Measurements from ENCODE around the gene POLR2E. TPM values are rescaled to one million over a fixed set of nuclear protein-coding genes. Genes with fewer than 3 reads are reported as not detected.
A peak's percentile ranks its signal among the peaks of the same experiment; 100 is the strongest.

Gene POLR2E
- total and polyA plus RNA-seq, 2 of the 8 experiments (the other 6 are each of a cell fraction or from before 2014, with no cell fraction given): 281 to 381 TPM

- DNase-seq (ENCODE audit: low read depth in 1 of 2, low spot score in 2 of 2): peak in 1 of 2 experiments; percentile 100
- H4K20me1 ChIP-seq (replicated peaks in 1 of 2; ENCODE audit: control insufficient read depth in 1 of 2, insufficient read depth in 2 of 2, low read length in 2 of 2): peaks cover 0 to 2% of the 10 kb centered on the region in 2 experiments
- POLR2A ChIA-PET (ENCODE audit: partially characterized antibody): interaction anchor here (0.6 to 1.9 kb wide), 9 partner anchors 10 to 147 kb away, joined by 3 to 7 read pairs (median 4); partner anchors contain the start of gene GPX4
- TF ChIP-seq RXRA (IDR thresholded peaks at IDR 0.05; ENCODE audit: insufficient read depth, low read depth, low read length): no peak
- TF ChIP-seq ATF2 (IDR thresholded peaks at IDR 0.05; ENCODE audit: low read length): no peak
- TF ChIP-seq, protein P1, sequence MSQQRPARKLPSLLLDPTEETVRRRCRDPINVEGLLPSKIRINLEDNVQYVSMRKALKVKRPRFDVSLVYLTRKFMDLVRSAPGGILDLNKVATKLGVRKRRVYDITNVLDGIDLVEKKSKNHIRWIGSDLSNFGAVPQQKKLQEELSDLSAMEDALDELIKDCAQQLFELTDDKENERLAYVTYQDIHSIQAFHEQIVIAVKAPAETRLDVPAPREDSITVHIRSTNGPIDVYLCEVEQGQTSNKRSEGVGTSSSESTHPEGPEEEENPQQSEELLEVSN (IDR thresholded peaks at IDR 0.05): no peak
- peak; percentile 43; the same call in 1 of the 2 replicates for TF ChIP-seq TEAD4 (IDR thresholded peaks at IDR 0.05; ENCODE audit: low read depth, low read length)
- peak; percentile 41; the same call in 1 of the 2 replicates for TF ChIP-seq CHD2 (IDR thresholded peaks at IDR 0.05; ENCODE audit: low read length)
- no peak for TF ChIP-seq BCL11A (IDR thresholded peaks at IDR 0.05; ENCODE audit: low read depth in 2 of 2, low read length in 2 of 2)
- TF ChIP-seq CREB1 (IDR thresholded peaks at IDR 0.05): no peak
- TF ChIP-seq, protein P2, sequence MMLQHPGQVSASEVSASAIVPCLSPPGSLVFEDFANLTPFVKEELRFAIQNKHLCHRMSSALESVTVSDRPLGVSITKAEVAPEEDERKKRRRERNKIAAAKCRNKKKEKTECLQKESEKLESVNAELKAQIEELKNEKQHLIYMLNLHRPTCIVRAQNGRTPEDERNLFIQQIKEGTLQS (IDR thresholded peaks at IDR 0.05; ENCODE audit: insufficient read depth, low read depth, low read length): no peak
- no peak for TF ChIP-seq MAFK (IDR thresholded peaks at IDR 0.05; ENCODE audit: low read depth, low read length)
- no peak for TF ChIP-seq TAF7 (optimal IDR thresholded peaks at IDR 0.05; ENCODE audit: borderline replicate concordance, low read depth, low read length)
- peak; percentile 99 for TF ChIP-seq SP4 (IDR thresholded peaks at IDR 0.05; ENCODE audit: low read length)
Observed at GRCh38 chr19:1122972-1123363, 27.8 kb upstream of the POLR2E start.

More at GRCh38 chr19:1122972-1123363, 27.8 kb upstream of the POLR2E start:
- peaks cover 2 to 51% (median 7%) of the 10 kb centered on the region in 4 experiments; a peak in 4 of 8 replicates for H3K36me3 ChIP-seq (ENCODE audit: control insufficient read depth in 2 of 4, insufficient read depth in 4 of 4, low read length in 3 of 4)
- H3K4me2 ChIP-seq (ENCODE audit: insufficient read depth in 1 of 2, low read depth in 2 of 2, low read length in 2 of 2): no peak overlapping the region
- no peak overlapping the region for H3K14ac ChIP-seq (ENCODE audit: insufficient read length)
- H4K91ac ChIP-seq (replicated peaks; ENCODE audit: insufficient read length, low read length): no peak overlapping the region
- H2BK120ac ChIP-seq (replicated peaks; ENCODE audit: low read depth, low read length): no peak overlapping the region
- no peak overlapping the region; the same call in 1 of the 2 replicates for H3K27ac ChIP-seq (ENCODE audit: low read depth, low read length)
- H2BK12ac ChIP-seq (ENCODE audit: low read depth, low read length): peak overlapping the region; percentile 60; the same call in 1 of the 2 replicates
- H3K23ac ChIP-seq (ENCODE audit: insufficient read length): no peak overlapping the region
- no peak overlapping the region for H4K5ac ChIP-seq (ENCODE audit: insufficient read length, low read depth, low read length)
- H2BK15ac ChIP-seq (ENCODE audit: low read length): no peak overlapping the region
- H2AK5ac ChIP-seq (ENCODE audit: low read depth, low read length): no peak overlapping the region
- H4K8ac ChIP-seq (ENCODE audit: extremely low read depth, insufficient read depth, low read length): no peak overlapping the region
- no peak overlapping the region for H2AFZ ChIP-seq (ENCODE audit: low read length)
- no peak for FAIRE-seq
- WGBS, 2 experiments (ENCODE audit: extremely low coverage in 1 of 2, insufficient coverage in 1 of 2, insufficient read length in 1 of 2, insufficient replicate concordance in 2 of 2, low coverage in 1 of 2, low lambda C conversion rate in 2 of 2, missing lambda C conversion rate in 1 of 2): 52% methylated on average over 21 of the region's 21 CpGs; no CpG with 5 or more reads in 1 of the 2 experiments
- no peaks in the 10 kb centered on the region for H3K23me2 ChIP-seq (ENCODE audit: low read depth, low read length)
- no peaks in the 10 kb centered on the region for H3K9me3 ChIP-seq (ENCODE audit: insufficient read depth in 2 of 2, low read depth in 1 of 2, low read length in 1 of 2)
- H3K4me3 ChIP-seq (ENCODE audit: extremely low read depth in 1 of 4, insufficient read depth in 2 of 4, low read depth in 3 of 4, low read length in 4 of 4): no peak overlapping the region
- H3K56ac ChIP-seq (replicated peaks; ENCODE audit: insufficient read length, low read depth, low read length): no peak overlapping the region
- H2BK5ac ChIP-seq (ENCODE audit: low read depth, low read length): no peak overlapping the region
- no peak overlapping the region for H3K4ac ChIP-seq (replicated peaks; ENCODE audit: insufficient read length, low read depth, low read length)
- peaks cover 0 to 4% (median 2%) of the 10 kb centered on the region in 4 experiments; a peak in 3 of 7 replicates for H3K4me1 ChIP-seq (replicated peaks in 1 of 4; ENCODE audit: control insufficient read depth in 3 of 4, insufficient read depth in 4 of 4, low read length in 3 of 4)
- H3K27me3 ChIP-seq (replicated peaks in 1 of 4; ENCODE audit: control insufficient read depth in 3 of 4, extremely low read depth in 1 of 4, insufficient read depth in 3 of 4, low read length in 3 of 4): no peaks in the 10 kb centered on the region
- H3K9ac ChIP-seq (replicated peaks in 1 of 4; ENCODE audit: extremely low read depth in 1 of 4, low read depth in 3 of 4, low read length in 3 of 4): no peak overlapping the region
- CTCF ChIA-PET (ENCODE audit: partially characterized antibody): interaction anchor here (0.9 to 4.2 kb wide), 6 partner anchors 10 to 200 kb away, joined by 3 to 17 read pairs (median 6); no protein-coding TSS in a partner anchor
- no peaks in the 10 kb centered on the region for H3K79me1 ChIP-seq (ENCODE audit: low read depth, low read length)
- no peaks in the 10 kb centered on the region for H3K79me2 ChIP-seq (ENCODE audit: control insufficient read depth in 1 of 2, insufficient read depth in 2 of 2, low read length in 2 of 2)
- H2BK20ac ChIP-seq (ENCODE audit: low read length): no peak overlapping the region
- peak overlapping the region; percentile 38; the same call in 1 of the 2 replicates for H3K18ac ChIP-seq (ENCODE audit: extremely low read depth, low read length)
